GM18870 (cell line): Measurements from ENCODE around the gene GRIK3.
"Not testable (repeated sequence)": the region's sequence is repeated elsewhere in the genome, so short reads cannot be mapped to it uniquely, and the experiment has no call there.

Experiments used
- ATAC-seq: cut with Tn5 transposase; IDR thresholded peaks from one replicate; pipeline ENCODE4 v1.9.1; 2021; ENCODE audit warnings: moderate library complexity; ENCODE audit not compliant: unreplicated experiment

The GRIK3 gene

DNA sequence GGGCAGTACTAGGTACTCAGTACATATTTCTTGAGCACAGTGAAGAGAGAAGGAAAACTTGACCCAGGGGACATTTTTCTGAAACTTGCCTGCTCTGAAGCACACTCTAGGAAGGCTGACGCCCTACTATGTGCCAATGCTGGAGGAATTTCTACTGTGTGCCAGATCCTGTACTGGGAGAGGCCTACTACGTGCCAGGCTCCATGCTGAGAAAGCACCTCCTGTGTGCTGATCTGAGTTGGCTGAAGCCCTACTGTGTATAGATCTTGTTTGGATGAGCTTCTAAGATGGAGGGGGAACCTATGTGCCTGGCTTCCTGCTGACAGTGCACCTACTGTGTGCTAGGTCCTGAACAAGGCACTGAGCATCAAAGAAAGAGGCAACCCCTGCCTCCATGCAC is 86.2 kb downstream of the GRIK3 start:
- ATAC-seq = no peak

DNA sequence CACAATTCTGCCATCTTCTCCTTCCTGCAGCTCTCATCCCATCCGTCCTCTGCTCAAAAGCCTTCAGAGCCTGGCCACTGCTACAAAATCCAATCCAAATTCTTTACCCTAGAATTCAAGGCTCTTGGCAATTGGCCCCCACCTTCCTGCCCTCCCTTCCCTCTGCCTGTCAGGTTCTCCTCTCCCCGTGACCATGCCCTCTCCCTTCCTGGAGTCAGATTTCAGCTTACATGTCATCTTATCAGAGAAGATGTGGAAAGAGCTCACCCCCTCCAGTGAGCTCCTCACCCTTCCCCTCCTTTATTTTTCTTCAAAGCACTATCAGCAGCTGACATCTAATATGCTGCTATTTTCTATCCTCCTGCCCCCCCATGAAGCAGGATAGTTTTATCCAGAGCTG is 86.9 kb downstream of the GRIK3 start:
- ATAC-seq = no peak

DNA sequence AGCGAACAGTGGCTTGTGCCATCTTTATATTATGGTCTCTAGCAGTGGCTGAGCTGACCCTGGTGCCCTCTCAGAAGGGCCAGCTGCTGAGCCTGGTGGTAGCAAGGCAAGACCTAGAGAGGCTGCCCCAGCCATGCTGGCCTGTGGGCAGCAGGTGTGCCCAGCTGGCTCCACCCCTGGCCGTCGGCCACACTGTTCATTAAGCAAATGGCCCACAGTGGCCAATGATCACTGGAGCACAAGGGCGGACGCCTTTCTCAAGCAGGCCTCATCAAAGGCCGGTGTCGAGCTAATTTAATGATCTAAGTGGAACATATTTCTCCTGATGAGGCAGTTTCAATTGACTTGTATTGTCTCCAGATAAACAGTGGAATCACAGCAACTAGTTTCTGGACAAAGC is 89.4 kb downstream of the GRIK3 start:
- ATAC-seq = no peak

DNA sequence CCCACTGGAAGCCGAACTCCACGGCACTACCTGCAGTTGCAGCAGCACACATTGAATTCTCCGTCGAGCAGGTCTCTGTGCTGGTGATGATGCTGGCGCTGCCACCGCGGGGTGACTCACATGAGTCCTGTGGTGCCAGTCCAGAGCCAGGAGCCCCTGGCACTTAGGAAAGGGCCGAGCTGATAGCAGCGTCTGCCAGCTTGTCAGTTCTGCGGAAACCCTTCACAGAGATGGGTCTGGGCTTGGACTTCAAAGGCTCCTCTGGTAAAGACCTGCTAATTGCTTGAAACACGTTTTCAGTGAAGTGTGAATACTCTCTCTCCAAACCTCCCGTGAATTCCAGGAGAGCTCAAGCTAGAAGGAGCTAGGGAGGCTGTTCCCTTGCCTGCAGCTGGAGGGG is 92.2 kb downstream of the GRIK3 start:
- no peak for ATAC-seq

DNA sequence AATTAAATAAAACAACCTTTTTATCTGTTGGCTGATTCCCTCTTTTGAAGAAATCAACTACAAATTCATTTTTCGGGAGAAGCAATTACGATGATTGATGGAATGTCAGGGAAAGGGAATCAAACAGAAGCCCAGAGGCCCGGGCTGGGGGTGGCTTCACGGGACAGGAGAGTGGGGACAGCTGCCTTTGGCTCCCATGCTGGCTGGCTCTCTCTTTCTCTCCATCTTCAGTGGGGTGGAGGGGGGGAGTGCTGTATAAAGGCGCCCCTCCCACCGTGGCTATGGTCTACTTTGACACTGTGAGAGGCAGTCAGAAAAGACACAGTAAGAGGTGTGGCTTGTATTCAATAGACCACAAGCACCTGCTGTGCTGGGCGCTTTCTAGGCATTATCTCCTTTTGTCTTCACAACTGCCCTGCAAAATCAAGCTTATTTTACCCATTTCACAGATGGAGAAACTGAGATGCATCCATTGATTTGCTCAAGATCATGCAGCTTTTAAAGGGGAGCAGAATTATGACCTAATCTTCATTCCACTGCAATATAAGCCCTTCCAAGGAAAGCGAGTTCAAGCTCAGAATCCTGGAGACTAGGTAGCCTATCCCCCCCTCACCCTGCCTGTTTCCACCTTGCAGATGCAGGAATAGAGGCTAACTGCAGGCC is 92.9 kb downstream of the GRIK3 start:
- no peak for ATAC-seq

DNA sequence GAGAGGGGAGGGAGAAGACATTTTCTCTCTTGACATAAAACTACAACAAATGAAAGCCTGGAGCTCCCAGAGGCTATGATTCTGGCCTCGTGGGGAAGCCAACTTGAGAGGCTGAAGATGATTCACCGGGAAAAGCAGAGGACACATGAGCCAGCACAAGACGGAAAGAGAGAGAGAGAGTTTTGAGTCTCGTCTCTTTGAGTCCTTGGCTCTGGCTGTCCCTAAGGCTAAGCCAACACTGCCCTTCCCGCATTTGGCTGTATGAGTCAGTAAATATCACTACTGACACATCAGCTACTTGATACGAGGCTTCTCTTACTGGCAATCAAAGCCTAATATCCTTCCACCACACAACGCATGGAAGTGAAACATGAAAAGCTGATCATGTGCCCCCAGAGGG is 95.5 kb downstream of the GRIK3 start:
- ATAC-seq = no peak

DNA sequence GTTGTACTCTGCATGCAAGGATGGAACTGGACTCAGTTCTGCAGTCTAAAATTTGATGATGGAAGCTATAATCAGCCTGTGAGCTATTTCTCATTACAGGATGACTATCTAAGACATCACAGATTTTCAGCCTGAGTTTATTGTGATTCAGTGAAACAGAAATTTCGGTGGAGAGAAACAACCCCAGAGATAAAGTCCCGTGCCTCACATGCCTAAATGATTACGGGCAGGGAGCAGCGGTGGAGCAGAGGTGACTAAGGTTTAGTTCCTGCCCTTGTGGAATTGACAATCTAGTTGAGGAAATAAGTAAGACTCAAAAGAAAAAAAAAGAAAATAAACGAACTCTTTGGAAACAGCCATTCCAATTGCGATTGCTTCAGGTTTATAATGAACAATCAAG is 96.9 kb downstream of the GRIK3 start:
- no peak for ATAC-seq

DNA sequence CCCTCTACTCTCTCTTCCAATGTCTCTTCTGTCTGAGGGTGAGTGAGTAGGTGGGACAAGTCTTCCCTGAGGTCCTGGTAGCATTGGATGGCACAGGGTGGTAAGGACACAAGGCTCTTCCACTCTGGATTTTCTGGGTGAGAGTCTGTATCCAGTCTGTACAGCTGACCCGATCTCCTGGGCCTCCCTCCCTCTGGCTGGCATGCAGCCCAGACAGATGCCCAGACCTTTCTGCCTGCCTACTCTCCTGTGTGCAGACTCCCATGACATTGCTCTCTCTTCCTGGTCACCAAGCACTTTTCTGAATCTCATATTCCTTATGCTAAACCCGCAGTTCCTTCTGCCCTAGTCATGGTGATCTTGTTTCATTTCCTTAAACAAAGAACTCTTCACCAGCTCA is 100.3 kb downstream of the GRIK3 start:
- no peak for ATAC-seq

DNA sequence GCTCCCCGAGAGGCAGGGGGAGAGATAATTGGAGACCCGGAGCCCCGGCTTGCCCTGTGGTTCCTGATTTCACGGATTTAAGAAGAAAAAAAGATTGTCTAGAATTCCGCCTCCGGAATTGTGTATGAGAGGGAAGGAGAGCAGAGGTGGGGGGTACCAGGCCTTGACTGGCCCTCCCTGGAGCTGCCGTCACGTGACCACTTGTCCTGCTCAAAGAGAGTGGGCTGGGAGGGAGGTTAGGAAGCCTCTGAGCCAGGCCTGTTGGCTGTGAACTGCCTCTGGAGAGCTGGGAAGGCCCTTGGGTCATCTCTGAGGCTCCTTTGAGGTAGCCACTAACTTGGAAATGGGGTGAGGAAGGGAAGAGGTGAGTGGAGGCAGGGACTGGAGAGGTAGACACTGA is 106.5 kb downstream of the GRIK3 start:
- no peak for ATAC-seq

DNA sequence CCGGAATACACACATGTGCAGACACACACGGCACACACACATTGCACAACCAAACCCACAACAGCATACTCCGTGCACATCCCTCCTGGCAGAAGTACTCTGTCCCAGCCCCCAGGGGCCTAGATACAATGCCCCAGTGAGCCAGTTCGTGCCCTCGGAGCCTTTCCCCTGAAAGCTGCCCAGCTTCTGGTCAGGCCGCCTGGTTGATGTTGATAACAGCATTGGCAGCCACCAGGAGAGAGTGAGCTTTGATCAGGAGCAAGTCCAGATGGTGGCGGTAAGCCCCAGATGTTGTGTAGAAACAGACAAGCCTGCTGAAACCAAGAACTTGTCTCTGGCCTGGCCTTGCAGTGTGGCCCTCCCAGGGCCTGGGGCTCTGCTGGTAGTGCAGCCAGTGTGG is 109.1 kb downstream of the GRIK3 start:
- ATAC-seq = no peak

DNA sequence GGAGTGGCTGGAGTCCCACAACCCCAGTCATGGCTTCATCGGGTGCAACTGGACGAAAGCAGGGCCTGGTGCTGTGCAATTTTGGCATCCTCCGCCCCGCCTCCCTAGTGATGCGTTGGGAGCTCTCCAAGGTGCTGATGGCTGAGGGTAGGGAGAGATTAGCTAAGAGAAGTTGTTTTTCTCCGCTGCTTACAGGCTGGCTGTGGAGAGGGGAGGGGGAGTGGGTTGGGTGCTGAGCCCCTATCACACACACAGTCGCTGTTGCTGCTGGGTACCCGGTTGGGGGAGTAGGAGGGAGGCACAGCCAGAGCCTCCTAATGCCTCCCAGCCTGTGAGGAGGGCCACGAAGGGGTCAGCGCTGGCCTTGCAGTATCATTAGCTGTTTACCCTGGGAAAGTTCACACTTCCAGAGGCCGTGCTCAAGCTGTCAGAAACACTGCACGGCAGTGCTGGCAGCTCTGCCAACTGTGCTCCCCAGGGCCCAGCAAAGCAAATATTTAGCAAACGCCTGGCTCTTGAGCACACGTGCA is 110.0 kb downstream of the GRIK3 start:
- no peak for ATAC-seq

DNA sequence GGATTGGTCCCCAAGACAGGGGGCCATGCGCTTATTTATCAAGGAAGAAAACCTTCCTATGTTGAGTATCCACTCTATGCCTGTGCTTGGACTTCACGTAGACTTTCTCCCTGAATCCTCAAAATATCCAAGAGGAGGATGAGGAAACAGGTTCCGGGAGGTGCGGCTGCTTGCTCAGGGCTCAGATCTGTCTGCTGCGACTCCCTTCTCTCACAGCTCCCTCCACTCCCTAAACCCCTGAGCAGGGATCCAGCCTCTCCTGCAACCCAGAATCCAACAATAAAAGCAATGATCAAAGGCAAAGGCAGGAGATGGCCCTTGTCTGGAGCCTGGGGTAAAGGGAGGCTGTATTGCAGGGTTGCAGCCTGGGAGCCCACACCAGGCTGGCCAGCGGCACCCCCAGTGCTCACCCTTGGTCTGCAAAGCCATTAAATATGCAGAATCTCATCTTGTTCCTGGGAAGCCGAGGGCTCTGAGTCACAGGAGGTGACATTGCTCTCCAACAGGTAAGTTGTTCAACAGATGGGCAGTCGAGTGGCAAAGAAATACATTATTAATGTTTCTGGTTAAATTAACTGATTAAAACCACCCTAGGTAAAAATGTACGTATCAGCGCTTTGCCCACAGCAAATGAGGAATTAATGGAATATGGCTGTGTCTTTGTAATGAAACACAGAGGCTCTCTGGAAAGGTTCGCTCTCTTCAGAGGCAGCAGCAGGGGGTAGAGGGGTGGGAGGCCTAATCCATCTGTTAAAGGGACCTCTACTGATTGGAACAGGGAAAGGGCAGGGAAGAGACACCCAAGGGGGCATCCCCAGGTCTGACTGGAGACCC is 111.5 kb downstream of the GRIK3 start:
- no peak for ATAC-seq

DNA sequence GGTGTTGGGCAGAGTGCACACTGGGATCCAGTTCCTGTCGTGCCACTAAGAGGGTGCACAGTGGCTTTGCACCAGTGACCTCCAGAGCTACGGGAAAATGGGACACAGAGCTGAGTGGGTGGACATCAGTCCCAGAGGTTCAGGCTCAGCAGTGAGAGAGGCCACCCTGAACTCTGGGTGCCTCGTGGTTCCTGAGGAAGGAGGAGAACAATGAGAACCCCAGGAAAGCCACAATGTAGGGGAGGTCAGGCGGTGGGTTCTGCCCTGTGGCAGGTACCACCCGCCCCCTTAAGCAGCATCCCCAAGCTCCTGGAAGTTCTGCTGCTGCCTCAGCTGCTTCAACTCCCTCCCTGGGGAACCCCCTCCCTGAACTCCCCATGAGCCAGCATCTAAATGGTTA is 112.2 kb downstream of the GRIK3 start:
- ATAC-seq = no peak

DNA sequence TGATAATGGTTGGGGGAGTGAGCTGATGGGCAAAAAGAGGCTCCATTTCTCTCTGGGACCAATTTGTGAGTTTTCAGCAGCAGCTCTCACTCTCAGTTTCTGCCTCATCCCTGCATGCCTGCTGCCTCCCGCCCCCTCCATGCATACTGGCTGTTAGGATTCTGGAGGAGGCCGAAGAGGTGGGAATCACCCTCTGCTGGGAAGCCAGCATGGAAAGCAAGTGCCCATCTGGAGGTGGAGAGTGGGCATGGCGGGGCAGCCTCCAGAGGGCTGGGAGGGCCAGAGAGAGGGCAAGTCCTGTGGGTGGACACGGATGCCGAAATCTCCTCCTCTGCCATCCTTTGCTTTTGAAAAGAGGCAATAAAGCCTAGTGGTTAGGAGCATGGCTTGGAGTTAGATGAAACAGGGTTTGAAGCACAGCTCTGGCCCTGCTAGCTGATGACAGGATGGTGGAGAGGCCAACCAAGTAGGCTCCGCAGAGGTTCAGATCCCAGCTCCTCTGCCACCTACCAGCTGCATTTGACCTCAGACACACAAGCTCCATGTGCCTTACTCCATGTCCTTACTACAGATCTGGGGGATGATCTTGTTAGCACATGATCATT is 113.4 kb downstream of the GRIK3 start:
- ATAC-seq = no peak

DNA sequence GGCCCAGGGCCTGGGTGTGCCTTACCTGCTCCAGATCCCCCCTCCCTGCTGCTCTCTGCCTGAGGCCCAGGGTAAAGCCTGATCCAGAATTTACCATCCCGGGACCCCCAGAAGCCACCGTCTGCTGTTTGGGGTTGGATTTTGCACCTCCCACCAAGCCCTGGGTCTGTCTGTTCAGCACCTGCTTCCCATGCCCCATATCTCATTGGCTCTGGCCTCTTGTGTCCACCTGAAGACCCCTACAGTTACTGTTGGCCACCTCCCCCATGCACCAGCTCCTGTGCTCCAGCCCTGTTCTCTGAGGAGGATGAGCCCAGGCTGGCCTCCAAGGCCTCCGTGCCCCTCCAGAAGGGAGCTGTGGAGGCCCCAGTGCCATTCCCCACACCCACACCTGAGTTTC is 113.9 kb downstream of the GRIK3 start:
- ATAC-seq = no peak

DNA sequence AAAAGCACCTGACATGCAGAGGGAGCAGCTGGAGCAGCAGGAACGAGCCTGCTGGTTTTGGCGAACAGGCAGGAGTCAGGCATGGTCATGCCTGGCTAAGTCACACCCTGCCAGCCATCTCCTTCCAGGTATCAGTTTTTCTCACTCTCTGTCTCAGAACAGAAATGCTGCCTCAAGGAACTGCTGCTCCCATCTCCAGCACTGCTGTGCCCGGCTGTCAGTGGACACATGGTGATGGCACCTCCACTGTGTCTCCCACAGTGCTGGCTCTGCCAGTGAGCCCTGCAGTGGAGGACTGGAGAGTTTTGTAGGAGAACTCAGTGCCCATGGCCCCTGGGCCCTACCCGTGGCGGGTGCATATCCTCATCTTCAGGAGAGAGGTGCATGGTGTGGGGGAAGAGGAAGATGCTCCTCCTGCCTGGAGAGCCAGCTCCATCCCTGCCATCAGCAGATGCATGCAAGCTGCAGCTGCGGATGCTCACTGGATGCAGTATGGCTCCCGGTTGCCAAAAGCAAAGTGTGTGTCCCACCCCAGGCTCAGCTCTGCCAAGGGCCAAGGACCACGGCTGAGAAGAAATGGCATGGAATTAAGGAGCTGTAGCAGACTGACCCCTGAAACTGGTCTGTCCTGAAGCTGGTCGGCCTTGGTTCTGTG is 114.7 kb downstream of the GRIK3 start:
- ATAC-seq = no peak

DNA sequence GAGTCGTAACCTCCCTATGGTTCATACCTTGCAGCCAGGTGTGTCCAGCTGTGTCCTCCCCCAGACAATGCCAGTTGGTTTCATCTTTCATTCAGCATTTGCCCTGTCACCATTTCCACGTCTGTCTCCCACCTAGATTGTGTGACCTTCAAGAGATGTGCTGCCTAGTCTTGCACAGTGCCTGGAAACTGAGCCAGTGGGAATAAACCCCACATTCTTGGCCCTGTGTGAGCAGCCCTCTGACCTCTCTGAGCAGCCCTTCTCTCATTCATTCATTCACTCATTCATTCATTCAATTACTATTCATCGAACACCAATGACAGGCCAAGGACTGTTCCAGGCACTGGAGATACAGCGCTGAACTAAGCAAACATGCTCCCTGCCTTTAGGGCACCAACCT is 115.7 kb downstream of the GRIK3 start:
- no peak for ATAC-seq

DNA sequence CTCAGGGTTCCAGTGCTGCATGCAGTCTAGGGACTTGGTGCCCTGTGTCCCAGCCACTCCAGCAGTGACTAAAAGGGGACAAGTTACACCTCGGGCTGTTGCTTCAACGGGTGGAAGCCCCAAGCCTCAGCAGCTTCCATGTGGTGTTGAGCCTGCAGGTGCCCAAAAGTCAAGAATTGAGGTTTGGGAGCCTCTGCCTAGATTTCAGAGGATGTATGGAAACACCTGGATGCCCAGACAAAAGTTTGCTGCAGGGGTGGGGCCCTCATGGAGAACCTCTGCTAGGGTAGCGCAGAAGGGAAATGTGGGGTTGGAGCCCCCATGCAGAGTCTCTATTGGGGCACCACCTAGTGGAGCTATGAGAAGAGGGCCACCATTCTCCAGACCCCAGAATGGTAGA is 117.8 kb downstream of the GRIK3 start:
- not testable (repeated sequence) for ATAC-seq

DNA sequence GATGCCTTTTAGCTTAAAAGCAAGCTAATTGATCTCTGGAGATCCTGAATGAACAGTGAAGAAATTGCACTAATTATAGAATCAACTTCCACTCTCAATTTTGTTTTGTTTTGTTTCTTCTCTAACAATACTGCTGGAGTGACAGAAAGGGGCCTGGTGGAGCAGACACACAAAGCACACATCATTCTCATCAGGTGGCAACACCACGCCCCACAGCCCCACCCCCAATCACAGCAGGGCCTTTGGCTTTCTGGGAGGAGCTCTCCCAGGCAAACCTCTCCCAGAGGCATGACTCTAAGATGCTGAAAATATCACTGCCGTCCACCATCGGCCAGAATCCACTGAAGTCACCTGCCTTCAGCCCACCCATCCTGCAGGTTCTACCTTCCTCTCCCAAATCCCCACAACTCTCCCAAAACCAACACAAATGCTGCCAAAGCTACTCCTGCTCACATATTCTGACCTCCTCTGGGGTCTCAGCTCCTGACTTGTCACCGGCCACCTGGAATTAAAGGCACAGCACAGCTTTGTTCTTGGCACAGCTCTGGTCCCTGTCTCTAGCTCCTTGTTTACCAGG is 120.7 kb downstream of the GRIK3 start:
- no peak for ATAC-seq

DNA sequence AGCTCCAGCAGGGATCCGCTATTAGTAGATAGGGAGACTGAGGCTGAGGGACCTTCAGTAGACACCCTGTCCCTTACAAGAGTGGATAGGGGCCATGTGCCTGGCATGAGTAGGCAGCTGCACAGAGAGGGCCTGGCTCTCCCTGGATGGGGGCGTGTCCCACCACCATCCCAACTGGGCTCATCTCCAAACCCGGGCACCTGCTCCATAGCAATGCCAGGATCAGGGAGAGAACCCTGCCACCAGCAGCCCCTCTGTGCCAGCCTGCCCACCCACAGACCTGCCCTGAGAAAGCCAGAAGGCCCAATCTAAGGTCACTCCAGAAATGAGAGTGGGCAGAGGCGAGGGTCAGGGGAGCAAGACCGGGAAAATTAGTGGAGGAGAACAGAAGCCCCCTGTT is 121.3 kb downstream of the GRIK3 start:
- ATAC-seq = no peak

DNA sequence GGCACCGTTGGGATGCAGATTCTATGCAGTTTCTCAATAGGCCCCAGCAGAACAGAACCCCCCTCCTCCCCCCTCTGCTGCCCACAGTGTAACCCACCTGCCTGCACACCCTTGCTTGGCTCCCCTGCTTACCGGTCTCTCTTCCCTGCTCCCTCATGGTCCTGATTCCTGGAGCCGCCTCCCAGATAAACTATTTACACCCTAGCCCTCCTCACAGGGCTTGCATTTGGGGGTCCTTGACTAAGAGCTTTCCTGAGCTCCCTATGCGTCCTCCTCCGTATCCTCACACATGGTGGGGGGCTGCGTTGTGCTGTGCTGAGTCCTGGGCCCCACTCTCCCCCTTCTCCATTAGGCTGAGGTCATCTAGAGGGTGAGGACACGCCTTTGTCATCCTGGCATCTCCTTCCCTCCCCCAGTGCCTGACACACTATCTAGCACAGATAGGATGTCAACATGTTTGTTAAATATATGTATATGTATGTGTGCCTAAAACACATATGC is 121.9 kb downstream of the GRIK3 start:
- ATAC-seq = no peak
